Rectal smooth muscle tissue (tissue), 1 donor: Measurements from ENCODE around the gene SEC31A.
A peak's percentile ranks its signal among the peaks of the same experiment; 100 is the strongest.
"Not testable (repeated sequence)": the region's sequence is repeated elsewhere in the genome, so short reads cannot be mapped to it uniquely, and the experiment has no call there.

Source experiments
- H3K27ac ChIP-seq: one replicate; pipeline ENCODE4 v1.7.0; 2013; ENCODE audit warnings: low read depth, low read length, inconsistent platforms
- H3K27me3 ChIP-seq: one replicate; pipeline ENCODE4 v1.7.0; 2013; ENCODE audit warnings: low read length; ENCODE audit not compliant: control insufficient read depth, insufficient read depth
- H3K36me3 ChIP-seq: one replicate; pipeline ENCODE4 v1.7.0; 2013; ENCODE audit warnings: low read length; ENCODE audit not compliant: control insufficient read depth, insufficient read depth
- H3K4me1 ChIP-seq: one replicate; pipeline ENCODE4 v1.7.0; 2013; ENCODE audit warnings: low read length; ENCODE audit not compliant: control insufficient read depth, insufficient read depth
- H3K4me3 ChIP-seq: one replicate; pipeline ENCODE4 v1.7.0; 2013; ENCODE audit warnings: low read length
- H3K9ac ChIP-seq: one replicate; pipeline ENCODE4 v1.7.0; 2013; ENCODE audit warnings: low read length

SEC31A gene, protein sequence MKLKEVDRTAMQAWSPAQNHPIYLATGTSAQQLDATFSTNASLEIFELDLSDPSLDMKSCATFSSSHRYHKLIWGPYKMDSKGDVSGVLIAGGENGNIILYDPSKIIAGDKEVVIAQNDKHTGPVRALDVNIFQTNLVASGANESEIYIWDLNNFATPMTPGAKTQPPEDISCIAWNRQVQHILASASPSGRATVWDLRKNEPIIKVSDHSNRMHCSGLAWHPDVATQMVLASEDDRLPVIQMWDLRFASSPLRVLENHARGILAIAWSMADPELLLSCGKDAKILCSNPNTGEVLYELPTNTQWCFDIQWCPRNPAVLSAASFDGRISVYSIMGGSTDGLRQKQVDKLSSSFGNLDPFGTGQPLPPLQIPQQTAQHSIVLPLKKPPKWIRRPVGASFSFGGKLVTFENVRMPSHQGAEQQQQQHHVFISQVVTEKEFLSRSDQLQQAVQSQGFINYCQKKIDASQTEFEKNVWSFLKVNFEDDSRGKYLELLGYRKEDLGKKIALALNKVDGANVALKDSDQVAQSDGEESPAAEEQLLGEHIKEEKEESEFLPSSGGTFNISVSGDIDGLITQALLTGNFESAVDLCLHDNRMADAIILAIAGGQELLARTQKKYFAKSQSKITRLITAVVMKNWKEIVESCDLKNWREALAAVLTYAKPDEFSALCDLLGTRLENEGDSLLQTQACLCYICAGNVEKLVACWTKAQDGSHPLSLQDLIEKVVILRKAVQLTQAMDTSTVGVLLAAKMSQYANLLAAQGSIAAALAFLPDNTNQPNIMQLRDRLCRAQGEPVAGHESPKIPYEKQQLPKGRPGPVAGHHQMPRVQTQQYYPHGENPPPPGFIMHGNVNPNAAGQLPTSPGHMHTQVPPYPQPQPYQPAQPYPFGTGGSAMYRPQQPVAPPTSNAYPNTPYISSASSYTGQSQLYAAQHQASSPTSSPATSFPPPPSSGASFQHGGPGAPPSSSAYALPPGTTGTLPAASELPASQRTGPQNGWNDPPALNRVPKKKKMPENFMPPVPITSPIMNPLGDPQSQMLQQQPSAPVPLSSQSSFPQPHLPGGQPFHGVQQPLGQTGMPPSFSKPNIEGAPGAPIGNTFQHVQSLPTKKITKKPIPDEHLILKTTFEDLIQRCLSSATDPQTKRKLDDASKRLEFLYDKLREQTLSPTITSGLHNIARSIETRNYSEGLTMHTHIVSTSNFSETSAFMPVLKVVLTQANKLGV

DNA sequence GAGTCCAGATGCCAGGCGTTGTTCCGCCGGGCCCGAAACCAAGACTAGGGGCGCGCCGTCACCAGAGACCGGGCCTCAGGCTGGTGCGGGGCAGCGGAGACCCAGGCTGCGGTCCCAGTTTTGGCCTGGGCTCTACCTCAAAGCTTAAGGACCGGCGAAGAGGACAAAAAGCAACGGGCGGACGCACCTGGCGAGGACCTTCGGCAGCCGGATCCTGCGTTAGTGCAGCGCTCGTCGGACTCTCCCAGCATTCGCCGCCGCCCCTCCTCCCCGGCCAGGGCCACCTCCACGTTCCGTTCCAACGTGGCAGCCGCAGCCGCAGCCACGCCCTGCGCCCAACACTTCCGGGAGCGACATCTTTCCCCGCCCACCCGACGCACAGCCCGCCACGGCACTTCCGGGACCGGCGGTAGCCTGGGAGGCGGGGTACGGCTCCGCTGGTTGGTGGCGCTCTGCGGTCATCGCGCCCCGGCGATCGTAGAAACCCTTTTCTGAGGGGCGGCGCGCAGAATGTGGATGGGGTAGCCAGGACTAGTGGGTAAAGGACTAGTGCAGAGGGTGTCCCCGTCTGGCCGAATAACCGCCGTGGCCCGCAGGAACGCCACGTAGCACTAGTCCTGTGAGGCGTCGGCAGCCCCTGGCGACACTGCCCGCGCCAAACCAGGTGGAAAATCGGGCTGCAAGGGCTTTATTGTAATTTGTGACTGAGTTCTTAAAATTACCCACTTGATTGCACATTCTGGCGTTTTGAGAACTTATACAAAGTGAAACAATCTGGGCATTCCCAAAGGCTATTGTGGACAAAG lies at the start of gene SEC31A:
TSS of gene SEC31A (minus strand) at position 253 of the 806 bp plus-strand sequence. CDS start 9,217 bp downstream, outside the sequence.
- peaks cover 7% of the 10 kb centered on the region for H3K4me1 ChIP-seq
- H3K36me3 ChIP-seq, result peaks cover 10% of the 10 kb centered on the region
- H3K27me3 ChIP-seq, result no peaks in the 10 kb centered on the region
- H3K4me3 ChIP-seq, result peak within 1 kb of the TSS; percentile 94
- H3K9ac ChIP-seq, result peak within 1 kb of the TSS; percentile 97
- peak within 1 kb of the TSS; percentile 97 for H3K27ac ChIP-seq

DNA sequence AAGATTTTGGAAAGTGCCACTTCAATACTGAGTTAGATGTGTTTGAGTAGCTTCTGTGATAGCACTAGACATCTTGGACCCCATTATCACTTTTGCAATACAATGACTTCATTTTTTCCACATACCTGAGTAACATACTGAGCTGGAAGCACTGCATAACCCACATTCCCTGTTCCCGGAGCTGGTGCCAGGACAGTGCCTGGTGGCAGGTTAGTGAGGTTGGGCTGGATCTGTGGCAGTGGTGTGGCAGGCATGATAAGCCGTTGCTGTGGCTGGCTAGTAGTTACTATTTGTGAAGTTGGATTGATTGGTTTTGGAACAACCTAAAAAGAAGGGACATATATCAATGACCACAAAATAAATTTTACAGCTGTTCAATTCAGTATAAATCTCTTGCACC lies 48.5 kb upstream of the SEC31A start:
- Histone ChIP-seq H3K27me3 (no peaks in the 10 kb centered on the region), H3K4me3 (no peak overlapping the region), H3K9ac (no peak overlapping the region), H3K36me3 (peaks cover 5% of the 10 kb centered on the region), H3K27ac (no peak overlapping the region), H3K4me1 (no peaks in the 10 kb centered on the region)

DNA sequence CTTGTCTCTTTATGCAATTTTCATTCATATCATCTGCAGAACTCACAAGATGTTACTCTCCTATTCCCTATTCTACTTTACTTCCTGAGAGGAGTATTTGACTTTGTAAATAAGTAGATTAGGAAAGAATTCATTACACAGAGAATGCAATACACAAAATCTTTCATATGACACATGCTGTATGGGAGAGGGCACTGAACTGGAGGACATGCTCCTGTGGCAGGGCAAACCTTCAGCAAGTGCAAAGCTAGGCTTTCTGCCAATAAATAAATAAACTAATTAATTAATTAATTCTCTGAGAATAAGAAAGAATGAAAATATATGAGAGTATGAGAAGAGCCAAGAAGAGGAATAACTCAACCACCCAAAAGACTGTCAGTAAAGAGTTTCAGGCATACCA lies 43.5 kb upstream of the SEC31A start:
- H3K27ac ChIP-seq, result no peak overlapping the region
- H3K4me3 ChIP-seq, result no peak overlapping the region
- no peak overlapping the region for H3K9ac ChIP-seq
- H3K4me1 ChIP-seq, result no peaks in the 10 kb centered on the region
- H3K36me3 ChIP-seq, result peaks cover 3% of the 10 kb centered on the region
- no peaks in the 10 kb centered on the region for H3K27me3 ChIP-seq

DNA sequence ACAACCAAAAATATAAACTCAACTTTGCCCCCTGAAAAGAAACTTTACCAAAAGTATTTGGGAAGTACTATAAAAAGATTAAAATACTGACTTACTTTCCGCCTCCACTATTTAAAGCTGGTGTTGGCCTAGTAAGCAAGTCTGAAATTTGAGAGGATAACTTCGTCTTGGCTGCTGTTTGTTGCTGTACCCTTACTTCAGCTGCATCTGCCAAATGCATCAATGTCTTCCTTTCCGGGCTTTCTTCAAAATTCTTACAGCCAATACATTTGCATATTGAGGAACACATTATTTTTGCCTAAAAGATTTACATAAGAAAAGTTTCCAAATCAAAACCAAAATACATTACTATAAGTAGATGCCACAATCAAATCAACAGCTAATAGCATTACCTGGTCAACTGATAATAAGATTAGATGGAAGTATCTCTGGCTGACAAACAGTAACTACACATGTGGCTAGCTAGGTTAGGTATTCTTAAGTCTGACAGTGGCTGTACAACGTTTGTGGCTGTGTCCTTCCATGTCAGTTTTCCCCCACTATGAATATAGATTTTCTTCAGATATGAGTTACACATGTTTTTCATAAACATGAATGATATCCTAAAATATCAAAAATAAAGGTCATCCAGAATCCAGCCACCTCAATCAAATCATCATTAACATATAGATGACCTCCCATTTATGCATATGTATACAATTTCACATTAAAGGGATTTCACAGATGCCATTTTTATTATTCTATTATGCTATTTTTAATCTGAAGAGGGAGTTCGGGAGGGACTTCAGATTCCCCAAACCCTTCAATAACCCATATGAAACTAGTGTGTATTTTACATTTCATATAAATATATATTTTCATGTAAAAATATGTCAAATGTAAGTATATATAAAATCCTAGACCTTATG lies 40.1 kb upstream of the SEC31A start:
- no peaks in the 10 kb centered on the region for H3K27me3 ChIP-seq
- H3K9ac ChIP-seq, result no peak overlapping the region
- no peak overlapping the region for H3K4me3 ChIP-seq
- H3K36me3 ChIP-seq, result no peaks in the 10 kb centered on the region
- no peak overlapping the region for H3K27ac ChIP-seq
- no peaks in the 10 kb centered on the region for H3K4me1 ChIP-seq

DNA sequence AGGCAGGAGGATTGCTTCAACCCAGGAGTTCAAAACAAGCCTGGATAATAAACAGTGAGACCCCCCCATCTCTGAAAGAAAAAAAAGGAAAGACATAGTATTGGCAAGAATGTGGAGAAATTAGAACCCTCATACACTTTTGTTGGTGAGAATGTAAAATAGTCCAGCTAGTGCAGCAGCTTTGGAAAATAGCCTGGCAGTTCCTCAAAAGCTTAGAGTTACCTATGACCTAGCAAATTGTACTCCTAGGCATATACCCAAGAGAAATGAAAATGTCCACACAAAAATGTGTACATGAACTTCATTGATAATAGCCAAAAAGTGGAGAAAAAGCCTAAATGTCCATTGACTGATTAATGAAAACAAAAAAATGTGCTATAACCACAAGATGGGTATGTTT lies 30.8 kb upstream of the SEC31A start:
- H3K36me3 ChIP-seq, result no peaks in the 10 kb centered on the region
- H3K27me3 ChIP-seq, result no peaks in the 10 kb centered on the region
- no peak overlapping the region for H3K4me3 ChIP-seq
- H3K9ac ChIP-seq, result no peak overlapping the region
- H3K4me1 ChIP-seq, result no peaks in the 10 kb centered on the region
- no peak overlapping the region for H3K27ac ChIP-seq

DNA sequence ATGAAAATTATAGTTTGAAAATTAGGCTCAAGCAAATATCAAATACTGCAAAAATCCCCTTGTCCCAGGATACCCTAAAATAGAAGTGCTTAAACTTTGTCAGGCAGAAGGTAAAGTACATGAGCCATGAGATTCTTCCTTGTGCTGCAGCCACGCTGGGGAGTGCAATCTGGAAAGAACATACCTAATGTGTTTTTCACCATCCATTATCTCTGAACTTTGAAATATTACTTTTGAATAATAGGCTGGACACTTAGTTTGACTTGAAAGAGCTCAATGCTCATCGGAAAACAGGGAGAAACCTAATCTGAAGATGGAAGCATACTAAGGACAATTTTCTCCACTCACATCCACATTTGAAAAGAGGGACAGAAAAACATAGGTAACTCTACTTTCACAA lies 28.4 kb upstream of the SEC31A start:
- no peak overlapping the region for H3K9ac ChIP-seq
- no peak overlapping the region for H3K27ac ChIP-seq
- H3K4me1 ChIP-seq, result no peaks in the 10 kb centered on the region
- H3K36me3 ChIP-seq, result no peaks in the 10 kb centered on the region
- H3K4me3 ChIP-seq, result no peak overlapping the region
- H3K27me3 ChIP-seq, result no peaks in the 10 kb centered on the region

DNA sequence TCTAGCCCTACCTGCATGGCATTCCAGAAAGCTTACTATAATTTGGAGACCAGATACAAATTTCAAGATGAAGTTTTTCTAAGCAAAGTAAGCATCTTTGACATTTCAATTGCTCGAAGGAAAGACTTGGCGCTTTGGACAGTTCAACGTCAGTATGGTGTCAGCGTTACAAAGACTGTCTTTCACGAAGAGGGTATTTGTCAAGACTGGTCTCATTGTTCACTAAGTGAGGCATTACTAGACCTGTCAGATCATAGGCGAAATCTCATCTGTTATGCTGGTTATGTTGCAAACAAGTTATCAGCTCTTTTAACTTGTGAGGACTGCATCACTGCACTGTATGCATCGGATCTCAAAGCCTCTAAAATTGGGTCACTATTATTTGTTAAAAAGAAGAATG lies 27.1 kb upstream of the SEC31A start:
- Histone ChIP-seq H3K27ac (no peak overlapping the region), H3K9ac (no peak overlapping the region), H3K27me3 (no peaks in the 10 kb centered on the region), H3K4me3 (no peak overlapping the region), H3K4me1 (no peaks in the 10 kb centered on the region), H3K36me3 (no peaks in the 10 kb centered on the region)

DNA sequence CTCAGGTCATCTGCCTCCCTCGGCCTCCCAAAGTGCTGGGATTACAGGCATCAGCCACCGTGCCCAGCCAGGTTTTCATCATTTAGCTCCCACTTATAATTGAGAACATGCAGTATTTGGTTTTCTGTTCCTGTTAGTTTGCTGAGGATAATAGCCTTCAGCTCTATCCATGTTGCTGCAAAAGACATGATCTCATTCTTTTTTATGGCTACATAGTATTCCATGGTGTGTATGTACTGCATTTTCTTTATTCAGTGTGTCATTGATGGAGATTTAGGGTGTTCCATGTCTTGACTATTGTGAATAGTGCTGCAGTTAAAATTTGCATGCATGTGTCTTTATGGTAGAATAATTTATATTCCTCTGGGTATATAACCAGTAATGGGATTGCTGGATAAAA lies 23.0 kb upstream of the SEC31A start:
- not testable (repeated sequence) for H3K4me1 ChIP-seq, H3K36me3 ChIP-seq, H3K9ac ChIP-seq, H3K27me3 ChIP-seq, H3K27ac ChIP-seq, H3K4me3 ChIP-seq

DNA sequence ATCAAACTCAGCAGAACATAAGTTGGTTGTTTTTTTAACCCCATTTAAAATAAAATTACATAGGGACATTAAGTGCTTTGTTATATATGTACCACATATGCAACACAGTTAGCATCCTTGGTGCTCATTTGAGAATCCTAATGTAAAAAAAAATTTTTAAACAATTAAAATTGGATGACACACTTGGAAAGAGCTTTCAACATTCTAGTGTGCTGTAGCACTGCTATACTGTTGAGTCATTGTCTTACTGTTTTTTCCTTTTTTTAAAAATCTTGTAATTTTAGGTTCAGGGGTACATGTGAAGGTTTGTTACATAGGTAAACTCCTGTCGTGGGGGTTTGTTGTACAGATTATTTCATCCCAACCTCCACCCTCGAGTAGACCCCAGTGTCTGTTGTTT lies 22.4 kb upstream of the SEC31A start:
- no peaks in the 10 kb centered on the region for H3K27me3 ChIP-seq
- H3K27ac ChIP-seq, result no peak overlapping the region
- no peak overlapping the region for H3K4me3 ChIP-seq
- H3K36me3 ChIP-seq, result no peaks in the 10 kb centered on the region
- H3K4me1 ChIP-seq, result no peaks in the 10 kb centered on the region
- no peak overlapping the region for H3K9ac ChIP-seq

DNA sequence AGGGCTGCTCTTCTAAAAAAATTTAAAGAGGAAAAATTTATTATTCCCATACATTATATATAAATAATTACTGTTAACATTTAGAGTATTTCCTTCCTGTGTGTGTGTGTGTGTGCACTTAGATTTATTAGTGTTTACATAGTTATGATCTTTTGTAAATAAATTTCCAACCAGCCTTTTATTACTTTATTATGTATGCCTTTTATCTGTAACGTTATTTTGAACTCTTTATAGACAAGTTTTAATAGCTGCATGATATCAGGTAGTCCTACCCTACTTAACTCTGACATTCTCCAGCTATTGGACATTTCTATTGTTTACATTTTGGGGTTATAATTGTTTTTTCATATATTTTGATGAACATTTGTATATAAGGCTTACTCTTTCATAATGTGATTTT lies 18.4 kb upstream of the SEC31A start:
- Histone ChIP-seq H3K27me3 (no peaks in the 10 kb centered on the region), H3K9ac (no peak overlapping the region), H3K4me1 (no peaks in the 10 kb centered on the region), H3K36me3 (no peaks in the 10 kb centered on the region), H3K4me3 (no peak overlapping the region), H3K27ac (no peak overlapping the region)

DNA sequence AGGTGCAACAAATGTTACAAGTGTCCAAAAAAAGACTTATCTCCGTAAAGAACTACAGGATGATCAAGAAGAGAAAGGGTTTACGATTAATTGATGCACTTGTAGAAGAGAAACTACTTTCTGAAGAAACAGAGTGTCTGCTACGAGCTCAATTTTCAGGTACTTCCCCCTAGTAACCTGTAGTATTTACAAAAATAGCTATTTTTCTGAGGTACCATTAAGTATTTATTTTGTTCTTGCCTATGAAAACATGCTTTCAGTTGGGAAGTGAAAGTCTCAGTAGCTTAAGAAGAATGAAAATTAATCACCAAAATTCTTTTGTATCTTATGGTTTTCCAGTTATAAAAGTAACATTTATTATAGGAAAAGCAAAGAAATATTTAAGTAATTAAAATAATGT lies 15.5 kb upstream of the SEC31A start:
- H3K27ac ChIP-seq, result no peak overlapping the region
- no peak overlapping the region for H3K9ac ChIP-seq
- no peaks in the 10 kb centered on the region for H3K36me3 ChIP-seq
- peaks cover 2% of the 10 kb centered on the region for H3K4me1 ChIP-seq
- H3K4me3 ChIP-seq, result no peak overlapping the region
- no peaks in the 10 kb centered on the region for H3K27me3 ChIP-seq
